HG02970 (cell line): ENCODE measurements around the gene ENOX2.
"Not testable (repeated sequence)": the region's sequence is repeated elsewhere in the genome, so short reads cannot be mapped to it uniquely, and the experiment has no call there.

ENCODE experiments used
- ATAC-seq: cut with Tn5 transposase; IDR thresholded peaks from one replicate; pipeline ENCODE4 v1.9.1; 2021; ENCODE audit warnings: mild to moderate bottlenecking, moderate library complexity, moderate number of reproducible peaks; ENCODE audit not compliant: unreplicated experiment, low FRiP score

Gene ENOX2

GRCh38 chrX:130902783-130903613 is at the start of gene ENOX2:
ENOX2 (minus strand) TSS chrX:130903209; CDS start chrX:130703216, 199,993 bp downstream.
- ATAC-seq = peak; percentile 98

DNA sequence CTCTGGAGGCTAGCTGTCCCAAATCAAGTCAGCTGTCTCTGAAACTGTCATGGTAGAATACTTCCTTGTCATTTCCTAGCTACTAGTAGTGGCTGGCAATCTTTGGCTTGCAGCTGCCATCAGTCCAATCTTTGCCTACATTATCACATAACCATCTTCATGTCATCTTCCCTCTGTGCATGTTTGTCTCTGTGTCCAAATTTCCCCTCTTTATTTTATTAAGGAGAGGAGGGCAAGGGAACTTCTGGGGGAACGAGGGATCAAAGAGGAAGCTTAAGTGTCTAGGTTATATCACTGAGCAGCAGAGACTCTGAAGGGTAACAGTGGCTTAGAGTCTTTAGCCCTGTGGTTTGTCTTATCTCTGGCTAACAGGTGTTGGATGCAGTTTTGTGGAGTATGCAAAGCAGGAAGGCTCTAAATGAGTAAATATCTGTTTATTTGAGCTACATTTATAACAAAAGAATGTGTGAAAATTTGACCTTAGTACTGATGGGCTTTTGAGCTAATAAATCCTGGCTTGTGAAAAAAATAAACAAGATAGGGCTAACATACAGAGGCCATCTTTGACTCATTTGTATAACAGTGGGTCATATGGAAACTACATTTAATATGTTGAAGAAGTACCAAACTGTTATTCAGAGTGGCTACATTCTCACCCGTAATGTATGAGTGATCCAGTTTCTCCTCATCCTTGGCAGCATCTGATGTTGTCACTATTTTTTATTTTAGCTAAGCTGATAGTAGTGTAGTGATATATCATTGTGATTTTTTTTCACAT is 49.4 kb upstream of the ENOX2 start:
- no peak for ATAC-seq

GRCh38 chrX:130944230-130944629 is 41.2 kb upstream of the ENOX2 start:
- ATAC-seq = no peak

DNA sequence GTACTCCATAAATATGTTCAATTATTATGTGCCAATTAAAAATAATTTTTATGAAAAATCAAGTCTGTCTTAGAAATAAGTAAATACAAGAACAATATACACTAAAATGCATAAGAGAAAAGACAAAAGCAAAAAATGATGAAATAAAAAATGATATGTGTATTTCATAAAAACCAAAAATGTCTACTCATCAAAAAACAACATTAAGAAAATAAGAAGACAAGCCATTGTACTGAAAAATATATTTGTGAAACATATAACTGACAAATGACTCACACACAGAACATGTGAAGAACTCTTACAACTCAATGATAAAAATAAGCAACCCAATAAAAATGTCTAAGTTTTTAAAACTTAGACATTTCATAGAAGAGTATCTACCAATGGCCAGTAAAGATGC is 34.1 kb upstream of the ENOX2 start:
- ATAC-seq = no peak

DNA sequence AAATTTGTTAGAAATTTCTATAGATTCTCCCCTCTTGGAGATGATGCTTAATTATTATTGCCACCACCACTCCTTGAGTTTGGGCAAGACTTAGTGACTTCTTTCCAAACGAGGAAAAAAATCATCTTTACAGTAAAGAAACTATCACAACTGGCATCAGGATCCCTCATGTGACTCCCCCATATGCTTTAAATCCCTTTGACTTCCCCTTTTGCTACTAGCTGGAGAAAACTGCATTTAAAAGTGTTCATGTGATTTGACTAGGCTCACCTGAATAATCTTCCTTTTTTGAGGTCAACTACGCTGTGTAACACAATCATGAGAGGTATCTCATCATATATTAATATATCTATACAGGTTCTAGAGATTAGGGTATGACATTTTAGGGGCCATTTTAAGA is 30.3 kb upstream of the ENOX2 start:
- ATAC-seq = no peak

- not testable (repeated sequence) for ATAC-seq
These were observed 17.4 kb upstream of the ENOX2 start for GRCh38 chrX:130920405-130920804.

DNA sequence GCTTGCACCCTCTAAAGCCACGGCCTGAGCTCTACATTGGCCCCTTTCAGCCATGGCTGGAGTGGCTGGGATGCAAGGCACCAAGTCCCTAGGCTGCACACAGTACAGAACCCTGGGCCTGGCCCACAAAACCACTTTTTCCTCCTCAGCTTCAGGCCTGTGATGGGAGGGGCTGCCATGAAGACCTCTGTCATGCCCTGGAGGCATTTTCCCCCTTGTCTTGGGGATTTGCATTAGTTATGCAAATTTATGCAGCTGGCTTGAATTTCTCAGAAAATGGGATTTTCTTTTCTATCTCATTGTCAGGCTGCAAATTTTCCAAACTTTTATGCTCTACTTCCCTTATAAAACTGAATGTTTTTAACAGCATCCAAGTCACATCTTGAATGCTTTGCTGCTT is 16.7 kb upstream of the ENOX2 start:
- ATAC-seq = not testable (repeated sequence)

DNA sequence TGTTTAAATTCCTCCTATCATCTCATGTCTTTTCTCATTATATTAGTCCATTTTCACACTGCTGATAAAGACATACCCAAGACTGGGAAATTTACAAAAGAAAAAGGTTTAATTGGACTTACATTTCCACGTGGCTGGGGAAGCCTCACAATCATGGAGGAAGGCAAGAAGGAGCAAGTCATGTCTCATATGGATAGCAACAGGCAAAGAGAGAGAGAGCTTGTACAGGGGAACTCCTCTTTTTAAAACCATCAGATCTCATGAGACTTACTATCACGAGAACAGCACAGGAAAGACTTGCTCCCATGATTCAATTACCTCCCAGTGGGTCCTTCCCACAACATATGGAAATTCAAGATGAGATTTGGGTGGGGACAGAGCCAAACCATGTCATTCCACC is 15.5 kb upstream of the ENOX2 start:
- ATAC-seq = not testable (repeated sequence)

DNA sequence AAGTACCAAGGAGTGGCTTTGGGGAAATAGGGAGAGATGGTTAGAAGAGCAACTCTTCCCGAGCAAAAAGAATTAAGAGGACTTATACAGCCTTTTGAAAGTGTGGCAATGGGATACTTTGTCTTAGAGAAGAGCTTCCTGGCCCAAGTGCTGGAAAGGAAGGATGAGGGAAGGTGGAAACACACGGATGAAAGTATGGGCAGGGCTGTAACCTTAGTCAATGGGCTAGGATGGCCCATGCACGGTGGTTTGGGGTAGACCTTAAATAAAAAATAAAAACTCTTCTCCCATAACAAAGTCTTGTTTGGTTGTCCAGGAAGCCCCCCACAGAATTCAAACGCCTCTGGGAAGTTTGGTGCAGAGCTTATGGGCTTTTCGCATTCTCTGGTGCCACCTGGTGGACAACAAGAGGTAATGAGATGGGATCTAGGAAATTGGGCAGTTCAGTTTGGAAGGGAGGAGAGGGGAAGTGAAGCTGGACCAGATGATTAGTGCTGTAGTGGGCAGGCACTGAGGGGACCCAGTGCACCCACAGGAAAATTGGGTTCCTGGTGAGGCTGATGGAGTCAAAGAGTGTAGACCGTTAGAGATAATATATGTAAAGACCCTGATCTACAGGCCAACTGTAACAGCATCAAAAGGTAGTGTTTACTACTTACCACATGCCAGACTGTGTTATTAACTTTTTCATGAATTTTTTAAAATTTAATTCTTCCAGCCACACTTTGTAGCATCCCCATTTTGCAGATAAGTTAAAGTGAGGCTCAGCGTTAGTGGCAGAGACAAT is 13.8 kb upstream of the ENOX2 start:
- no peak for ATAC-seq

GRCh38 chrX:130915302-130915701 is 12.3 kb upstream of the ENOX2 start:
- no peak for ATAC-seq

- no peak for ATAC-seq
These were observed 6.6 kb upstream of the ENOX2 start for GRCh38 chrX:130909469-130910136.

DNA sequence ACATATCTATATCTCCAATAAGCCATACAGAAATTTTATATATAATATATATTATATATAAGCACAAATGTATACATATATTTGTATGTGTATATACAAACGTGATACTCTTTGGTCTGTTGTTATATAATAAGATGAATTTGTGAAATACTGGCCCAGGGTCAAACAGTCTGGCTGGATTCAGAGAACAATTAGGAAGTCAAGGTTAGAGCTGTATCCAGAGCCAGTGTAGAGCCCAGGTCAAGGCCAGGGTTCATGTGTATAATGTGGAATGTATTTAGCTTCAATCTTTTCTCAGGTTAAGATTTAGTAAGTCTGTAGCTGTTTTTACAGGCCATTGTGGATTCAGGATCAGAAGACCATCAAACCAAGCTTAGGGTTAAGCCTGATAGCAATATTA is 3.8 kb upstream of the ENOX2 start:
- ATAC-seq = no peak

- ATAC-seq = no peak
These were observed 595 bp downstream of the ENOX2 start for GRCh38 chrX:130902446-130902782.

DNA sequence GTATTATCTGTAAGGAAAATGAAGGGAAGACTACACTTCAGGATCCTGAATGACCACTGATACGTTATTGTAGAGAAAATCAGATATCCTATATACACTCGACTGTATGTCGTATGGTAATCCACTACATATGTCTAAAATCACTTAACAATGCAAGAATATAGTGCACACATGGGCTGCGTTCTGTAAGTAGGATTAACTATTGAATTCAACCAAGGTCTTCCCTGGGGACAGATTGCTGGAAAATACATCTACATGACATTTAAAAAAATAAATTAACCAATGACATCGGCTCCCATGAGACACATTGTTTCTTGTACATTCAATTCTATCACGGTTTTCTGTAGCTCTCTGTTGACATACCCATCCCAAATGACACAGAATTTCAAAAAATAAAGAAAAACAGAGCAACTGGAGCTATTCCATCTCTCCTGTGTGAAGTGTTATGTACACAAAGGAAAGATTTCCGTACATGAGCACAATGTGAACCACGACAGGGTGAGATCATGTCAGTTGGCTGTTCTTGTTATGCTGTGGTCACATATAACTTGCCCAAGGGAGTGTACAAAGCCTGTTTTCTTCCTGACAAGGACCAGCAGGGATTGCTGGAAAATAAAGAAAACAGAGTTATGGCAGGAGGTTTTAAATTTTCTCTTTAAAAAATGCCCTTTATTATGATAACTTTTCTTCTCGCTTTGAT is 6.1 kb downstream of the ENOX2 start:
- no peak for ATAC-seq

DNA sequence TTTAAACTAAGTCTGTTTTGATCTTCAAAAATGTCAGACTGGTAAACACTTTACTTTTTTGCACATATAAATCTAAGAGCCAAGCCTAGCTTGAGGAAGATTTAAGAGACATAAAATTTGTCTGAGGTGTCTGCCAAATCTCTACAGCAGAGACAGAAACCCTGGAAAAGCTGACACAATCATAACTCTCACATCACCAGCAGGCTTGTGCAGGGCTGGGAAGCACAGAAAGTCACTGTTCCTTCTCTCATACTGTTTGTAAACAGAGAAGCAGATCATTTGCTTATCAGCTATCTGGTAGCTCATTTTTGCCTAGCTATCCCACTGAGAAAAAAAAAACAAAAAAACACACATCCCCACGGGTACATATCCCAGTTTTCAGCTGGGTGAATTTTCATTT is 7.0 kb downstream of the ENOX2 start:
- ATAC-seq = no peak

DNA sequence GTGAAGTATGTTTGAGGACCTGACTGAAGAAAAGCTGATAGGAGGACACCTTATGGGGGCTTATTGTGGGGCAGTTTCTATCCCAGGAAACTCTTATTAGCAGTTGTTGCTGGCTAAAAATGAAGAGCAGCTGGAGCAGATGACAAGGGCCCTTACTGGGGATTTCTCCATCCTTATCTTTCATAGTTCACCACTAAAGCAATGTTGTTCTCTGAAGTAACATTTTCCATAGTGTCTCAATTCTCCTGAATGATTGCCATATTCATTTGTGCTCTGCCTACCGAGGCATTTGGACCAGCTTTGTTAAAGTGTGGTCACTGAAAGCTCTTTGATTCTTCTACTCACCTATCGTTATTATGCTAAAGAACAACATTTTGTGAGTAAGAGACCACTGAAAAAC is 7.7 kb downstream of the ENOX2 start:
- no peak for ATAC-seq

- ATAC-seq = no peak
These were observed 9.5 kb downstream of the ENOX2 start for GRCh38 chrX:130893356-130894085.

DNA sequence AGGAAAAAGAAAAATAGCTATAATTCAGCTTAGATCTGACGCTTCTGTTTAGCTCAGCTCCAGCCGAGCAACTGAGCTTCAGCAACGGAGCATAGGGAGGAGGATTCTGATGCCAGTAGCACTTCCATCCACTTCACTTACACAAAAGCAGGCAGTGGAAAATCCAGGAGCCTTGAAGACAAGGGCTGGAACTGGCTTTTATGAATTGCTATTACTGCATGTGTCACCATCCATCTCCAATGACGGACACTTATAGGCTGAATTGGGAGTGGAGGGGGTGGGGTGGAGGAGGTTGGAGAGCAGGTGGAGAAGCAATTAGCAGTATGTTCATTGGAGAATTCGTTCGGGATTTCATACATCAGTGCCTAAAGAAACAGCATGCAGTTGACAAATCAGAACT is 15.6 kb downstream of the ENOX2 start:
- no peak for ATAC-seq

GRCh38 chrX:130885996-130886395 is 17.0 kb downstream of the ENOX2 start:
- no peak for ATAC-seq
